SH-SY5Y (cell line): ENCODE measurements around the gene ZNF333.

ENCODE experiments used
- GATA2 ChIP-seq: IDR thresholded peaks from 2 replicates; pipeline ENCODE4 v1.6.1; 2011; ENCODE audit warnings: mild to moderate bottlenecking, low read depth, low read length
- GATA3 ChIP-seq: IDR thresholded peaks from 2 replicates; pipeline ENCODE4 v1.6.1; 2011; ENCODE audit warnings: low read depth, mild to moderate bottlenecking, low read length, moderate library complexity

- TF ChIP-seq GATA2 (no peak), GATA3 (no peak)
Observed at GRCh38 chr19:14694641-14695266, 4.9 kb downstream of the ZNF333 start.
